ENCODE data around the gene HOXB3.

DNA sequence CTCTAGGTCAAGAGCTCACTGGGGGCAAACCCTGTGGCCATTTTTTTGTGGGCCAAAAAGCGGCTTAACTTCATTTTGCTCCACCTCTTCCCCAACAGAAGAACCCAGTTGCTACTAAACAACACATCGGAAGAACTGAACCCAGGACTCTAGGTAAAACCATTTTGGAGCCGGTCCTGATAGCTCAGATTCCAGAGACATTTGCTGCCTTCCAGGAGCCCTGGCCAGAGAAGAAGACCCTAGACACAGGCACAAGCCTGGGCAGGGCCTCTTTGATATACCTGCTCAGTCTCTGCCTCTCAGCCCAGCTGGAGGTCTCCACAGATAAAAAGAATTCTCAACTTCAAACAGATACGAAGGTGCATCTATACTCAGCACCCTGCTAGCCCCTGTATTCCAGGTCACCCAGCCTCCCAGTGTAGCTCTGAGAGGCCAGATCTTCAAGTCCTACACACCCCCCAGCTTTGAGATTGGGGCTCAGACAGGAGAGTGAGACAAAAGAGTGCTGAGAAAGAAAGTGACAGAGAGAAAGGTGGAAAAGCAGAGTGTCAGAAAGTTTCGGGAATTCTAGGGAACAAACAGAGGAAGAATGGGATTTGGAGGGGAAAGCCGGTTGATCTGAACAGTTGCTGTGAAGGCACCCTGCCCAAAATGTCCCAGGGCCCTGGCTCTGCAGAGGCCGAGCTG lies 42.7 kb upstream of the HOXB3 start:
- TF ChIP-seq, protein P1, sequence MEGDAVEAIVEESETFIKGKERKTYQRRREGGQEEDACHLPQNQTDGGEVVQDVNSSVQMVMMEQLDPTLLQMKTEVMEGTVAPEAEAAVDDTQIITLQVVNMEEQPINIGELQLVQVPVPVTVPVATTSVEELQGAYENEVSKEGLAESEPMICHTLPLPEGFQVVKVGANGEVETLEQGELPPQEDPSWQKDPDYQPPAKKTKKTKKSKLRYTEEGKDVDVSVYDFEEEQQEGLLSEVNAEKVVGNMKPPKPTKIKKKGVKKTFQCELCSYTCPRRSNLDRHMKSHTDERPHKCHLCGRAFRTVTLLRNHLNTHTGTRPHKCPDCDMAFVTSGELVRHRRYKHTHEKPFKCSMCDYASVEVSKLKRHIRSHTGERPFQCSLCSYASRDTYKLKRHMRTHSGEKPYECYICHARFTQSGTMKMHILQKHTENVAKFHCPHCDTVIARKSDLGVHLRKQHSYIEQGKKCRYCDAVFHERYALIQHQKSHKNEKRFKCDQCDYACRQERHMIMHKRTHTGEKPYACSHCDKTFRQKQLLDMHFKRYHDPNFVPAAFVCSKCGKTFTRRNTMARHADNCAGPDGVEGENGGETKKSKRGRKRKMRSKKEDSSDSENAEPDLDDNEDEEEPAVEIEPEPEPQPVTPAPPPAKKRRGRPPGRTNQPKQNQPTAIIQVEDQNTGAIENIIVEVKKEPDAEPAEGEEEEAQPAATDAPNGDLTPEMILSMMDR (IDR thresholded peaks at IDR 0.05; ENCODE audit: low read length): no peak
- no peak for TF ChIP-seq EZH2 (IDR thresholded peaks at IDR 0.05; ENCODE audit: borderline replicate concordance, low read length)
